Gastrocnemius medialis (tissue), 4 donors: Measurements from ENCODE around the gene PERM1.

Experiments
- CTCF ChIP-seq, 5 experiments: fragments of 450-650 bp in 3 of 5; fragments of 200-600 bp in 2 of 5; sonication (generic) in 2 of 5; IDR thresholded peaks in 4 of 5; conservative IDR thresholded peaks in 1 of 5; 1 replicate in 4 of 5; 2 replicates in 1 of 5; pipeline ENCODE4 v1.5.1; 2016 to 2019; ENCODE audit warnings: antibody characterized with exemption in 5 of 5, mild to moderate bottlenecking in 3 of 5, moderate library complexity in 3 of 5
- POLR2A ChIP-seq, 2 donors: fragments of 450-650 bp; IDR thresholded peaks; one replicate each; pipeline ENCODE4 v1.6.1; 2017; ENCODE audit warnings: antibody characterized with exemption in 2 of 2, mild to moderate bottlenecking in 2 of 2, moderate library complexity in 2 of 2

GRCh38 chr1:945688-946556 is 36.0 kb downstream of the PERM1 start:
- no peak for TF ChIP-seq CTCF (IDR thresholded peaks at IDR 0.05 in 4 of 5, conservative IDR thresholded peaks at IDR 0.05 in 1 of 5)
- TF ChIP-seq POLR2A (IDR thresholded peaks at IDR 0.05) = no peak
